GM12801 (cell line): ENCODE results near the gene GPR155.

ENCODE experiments used
- CTCF ChIP-seq: IDR thresholded peaks from one replicate; pipeline ENCODE4 v1.5.1; 2011; ENCODE audit warnings: control low read depth; ENCODE audit not compliant: insufficient read length; ENCODE audit errors: extremely low read depth

The GPR155 gene

GRCh38 chr2:174444761-174445160, 42.1 kb downstream of the GPR155 start:
- no peak for TF ChIP-seq CTCF

GRCh38 chr2:174442546-174443510, 44.0 kb downstream of the GPR155 start:
- TF ChIP-seq CTCF: no peak

GRCh38 chr2:174439950-174440349, 46.9 kb downstream of the GPR155 start:
- TF ChIP-seq CTCF: no peak

GRCh38 chr2:174439323-174439722, 47.5 kb downstream of the GPR155 start:
- no peak for TF ChIP-seq CTCF

GRCh38 chr2:174438146-174438886, 48.5 kb downstream of the GPR155 start:
- no peak for TF ChIP-seq CTCF

GRCh38 chr2:174436351-174436750, 50.5 kb downstream of the GPR155 start:
- TF ChIP-seq CTCF: no peak

GRCh38 chr2:174431902-174432301, 54.9 kb downstream of the GPR155 start:
- TF ChIP-seq CTCF: no peak
